Measurements from ENCODE around the gene GAN.

DNA sequence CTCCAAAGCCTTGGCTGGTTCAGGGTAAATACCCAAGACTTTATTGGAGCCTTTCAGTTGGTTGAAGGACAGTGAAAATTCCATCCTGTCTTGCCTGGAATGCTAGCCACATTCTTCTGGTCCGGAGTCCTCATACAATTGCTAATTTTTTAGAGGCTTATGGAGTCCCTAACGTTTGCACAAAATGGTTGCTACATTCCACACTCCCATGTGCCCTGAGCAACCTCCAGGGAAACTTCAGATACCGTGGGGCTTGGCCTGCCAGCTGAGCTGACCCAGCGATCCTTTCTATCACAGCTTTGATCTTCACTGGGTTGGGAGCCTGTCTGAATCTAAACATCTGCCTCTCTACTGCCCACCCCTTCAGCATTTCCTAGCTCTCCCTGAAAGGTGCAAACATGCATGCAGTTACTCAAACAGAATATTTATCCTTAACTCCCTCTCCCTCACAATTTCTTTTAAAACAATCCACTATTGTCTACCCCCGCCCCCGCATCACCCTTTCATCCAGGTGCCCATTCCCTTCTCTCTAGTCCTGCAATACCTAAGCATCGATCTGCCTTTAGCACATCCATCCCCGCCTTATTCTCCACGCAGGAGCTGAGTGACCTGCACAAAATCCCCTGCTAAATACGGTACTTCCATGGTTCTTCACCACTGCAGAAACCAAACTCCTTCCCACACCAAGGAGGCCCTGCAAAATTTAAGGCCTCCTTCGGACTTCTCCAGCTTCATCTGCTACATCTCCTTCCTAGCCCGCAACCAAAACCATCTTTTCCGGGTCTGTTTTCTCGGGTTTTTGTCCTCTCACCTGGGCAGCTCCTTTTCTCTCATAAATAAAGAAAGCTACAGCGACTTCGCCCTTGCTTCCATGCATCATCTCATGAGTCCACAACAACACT is 810 bp upstream of the GAN start:
- TF ChIP-seq, protein P1, sequence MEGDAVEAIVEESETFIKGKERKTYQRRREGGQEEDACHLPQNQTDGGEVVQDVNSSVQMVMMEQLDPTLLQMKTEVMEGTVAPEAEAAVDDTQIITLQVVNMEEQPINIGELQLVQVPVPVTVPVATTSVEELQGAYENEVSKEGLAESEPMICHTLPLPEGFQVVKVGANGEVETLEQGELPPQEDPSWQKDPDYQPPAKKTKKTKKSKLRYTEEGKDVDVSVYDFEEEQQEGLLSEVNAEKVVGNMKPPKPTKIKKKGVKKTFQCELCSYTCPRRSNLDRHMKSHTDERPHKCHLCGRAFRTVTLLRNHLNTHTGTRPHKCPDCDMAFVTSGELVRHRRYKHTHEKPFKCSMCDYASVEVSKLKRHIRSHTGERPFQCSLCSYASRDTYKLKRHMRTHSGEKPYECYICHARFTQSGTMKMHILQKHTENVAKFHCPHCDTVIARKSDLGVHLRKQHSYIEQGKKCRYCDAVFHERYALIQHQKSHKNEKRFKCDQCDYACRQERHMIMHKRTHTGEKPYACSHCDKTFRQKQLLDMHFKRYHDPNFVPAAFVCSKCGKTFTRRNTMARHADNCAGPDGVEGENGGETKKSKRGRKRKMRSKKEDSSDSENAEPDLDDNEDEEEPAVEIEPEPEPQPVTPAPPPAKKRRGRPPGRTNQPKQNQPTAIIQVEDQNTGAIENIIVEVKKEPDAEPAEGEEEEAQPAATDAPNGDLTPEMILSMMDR (IDR thresholded peaks at IDR 0.05), result no peak
- TF ChIP-seq EZH2 (IDR thresholded peaks at IDR 0.05; ENCODE audit: borderline replicate concordance, insufficient read depth, low read depth, low read length, poor library complexity, severe bottlenecking), result no peak
